Measurements from ENCODE around the gene ACTBL2.

- TF ChIP-seq FOXM1 (IDR thresholded peaks at IDR 0.05; ENCODE audit: borderline replicate concordance) = no peak
- no peak for TF ChIP-seq ARNT (IDR thresholded peaks at IDR 0.05)
- no peak for TF ChIP-seq SP1 (IDR thresholded peaks at IDR 0.05)
- TF ChIP-seq FOXA1 (IDR thresholded peaks at IDR 0.05) = no peak
- no peak for TF ChIP-seq CTBP1 (IDR thresholded peaks at IDR 0.05; ENCODE audit: borderline replicate concordance)
- TF ChIP-seq LEF1 (IDR thresholded peaks at IDR 0.05; ENCODE audit: borderline replicate concordance) = no peak
- no peak for TF ChIP-seq FOXK2 (IDR thresholded peaks at IDR 0.05)
Measured at GRCh38 chr5:57466544-57466943, 16.1 kb downstream of the ACTBL2 start.
